ENCODE results near the gene APOC4. TPM values are rescaled to one million over a fixed set of nuclear protein-coding genes. Genes with fewer than 3 reads are reported as not detected.

The APOC4 gene
- total RNA-seq, 4 donors from 2014 or later: not detected

- TF ChIP-seq CTCF (IDR thresholded peaks at IDR 0.05; ENCODE audit: low read depth): no peak
Measured at GRCh38 chr19:44903216-44903601, 38.8 kb upstream of the APOC4 start.

GRCh38 chr19:44903602-44904425 is 38.2 kb upstream of the APOC4 start:
- no peak for TF ChIP-seq CTCF (IDR thresholded peaks at IDR 0.05; ENCODE audit: low read depth)

- no peak for TF ChIP-seq CTCF (IDR thresholded peaks at IDR 0.05; ENCODE audit: low read depth)
Measured at GRCh38 chr19:44904426-44904994, 37.5 kb upstream of the APOC4 start.

GRCh38 chr19:44905437-44906160 is 36.4 kb upstream of the APOC4 start, which contains the start of gene APOE:
APOE (plus strand) TSS chr19:44905796; CDS start chr19:44906625, 829 bp downstream.
- TF ChIP-seq CTCF (IDR thresholded peaks at IDR 0.05; ENCODE audit: low read depth): no peak

- TF ChIP-seq CTCF (IDR thresholded peaks at IDR 0.05; ENCODE audit: low read depth): no peak
Measured at GRCh38 chr19:44907613-44908012, 34.4 kb upstream of the APOC4 start.

GRCh38 chr19:44908074-44908835 is 33.8 kb upstream of the APOC4 start:
- no peak for TF ChIP-seq CTCF (IDR thresholded peaks at IDR 0.05; ENCODE audit: low read depth)
